Middle frontal gyrus (tissue), 1 donor: Measurements from ENCODE around the gene WDR62.
"Not testable (repeated sequence)": the region's sequence is repeated elsewhere in the genome, so short reads cannot be mapped to it uniquely, and the experiment has no call there.

ENCODE experiments used
- DNase-seq: peaks from one replicate; pipeline ENCODE4 v3.0.0-alpha.2; 2015; ENCODE audit warnings: low spot score; ENCODE audit errors: extremely low spot score

Gene WDR62

GRCh38 chr19:36032251-36033104 lies 22.2 kb upstream of the WDR62 start, which contains the start of gene CLIP3:
CLIP3 (minus strand) TSS chr19:36032873; CDS start chr19:36032357, 516 bp downstream.
- DNase-seq, result peak; percentile 68

- DNase-seq, result no peak
These were observed 14.2 kb upstream of the WDR62 start for GRCh38 chr19:36040495-36040894.

- DNase-seq, result not testable (repeated sequence)
These were observed 13.6 kb upstream of the WDR62 start for GRCh38 chr19:36041092-36041491.

GRCh38 chr19:36041831-36042230 lies 12.9 kb upstream of the WDR62 start:
- DNase-seq, result no peak

- DNase-seq, result no peak
These were observed 10.7 kb upstream of the WDR62 start for GRCh38 chr19:36043952-36044351.

- no peak for DNase-seq
These were observed 8.2 kb upstream of the WDR62 start for GRCh38 chr19:36046443-36047050.

- no peak for DNase-seq
These were observed 6.9 kb upstream of the WDR62 start for GRCh38 chr19:36047835-36048234.

GRCh38 chr19:36049080-36049698 lies 5.5 kb upstream of the WDR62 start:
- no peak for DNase-seq

GRCh38 chr19:36051236-36051635 lies 3.5 kb upstream of the WDR62 start:
- no peak for DNase-seq

GRCh38 chr19:36051637-36052036 lies 3.1 kb upstream of the WDR62 start:
- no peak for DNase-seq

GRCh38 chr19:36054119-36054732 lies 471 bp upstream of the WDR62 start, which contains the start of gene THAP8:
THAP8 (minus strand) TSS chr19:36054285; CDS start chr19:36054217, 68 bp downstream.
- peak; percentile 98 for DNase-seq

- no peak for DNase-seq
These were observed 3.9 kb downstream of the WDR62 start for GRCh38 chr19:36058481-36059179.

- no peak for DNase-seq
These were observed 4.6 kb downstream of the WDR62 start for GRCh38 chr19:36059180-36059910.

- DNase-seq, result peak; percentile 75
These were observed 5.7 kb downstream of the WDR62 start for GRCh38 chr19:36060430-36060829.

- no peak for DNase-seq
These were observed 6.7 kb downstream of the WDR62 start for GRCh38 chr19:36061367-36061766.

GRCh38 chr19:36064826-36065225 lies 10.1 kb downstream of the WDR62 start:
- no peak for DNase-seq

- DNase-seq, result no peak
These were observed 13.0 kb downstream of the WDR62 start for GRCh38 chr19:36067681-36068080.

GRCh38 chr19:36068810-36069499 lies 14.3 kb downstream of the WDR62 start:
- DNase-seq, result not testable (repeated sequence)

- no peak for DNase-seq
These were observed 17.4 kb downstream of the WDR62 start for GRCh38 chr19:36072081-36072480.
